RPMI8226 (cell line): ENCODE results near the gene CNTN6.

Experiments
- DNase-seq: peaks from one replicate; pipeline ENCODE4 v3.0.0-alpha.2; 2015

CNTN6 gene

DNA sequence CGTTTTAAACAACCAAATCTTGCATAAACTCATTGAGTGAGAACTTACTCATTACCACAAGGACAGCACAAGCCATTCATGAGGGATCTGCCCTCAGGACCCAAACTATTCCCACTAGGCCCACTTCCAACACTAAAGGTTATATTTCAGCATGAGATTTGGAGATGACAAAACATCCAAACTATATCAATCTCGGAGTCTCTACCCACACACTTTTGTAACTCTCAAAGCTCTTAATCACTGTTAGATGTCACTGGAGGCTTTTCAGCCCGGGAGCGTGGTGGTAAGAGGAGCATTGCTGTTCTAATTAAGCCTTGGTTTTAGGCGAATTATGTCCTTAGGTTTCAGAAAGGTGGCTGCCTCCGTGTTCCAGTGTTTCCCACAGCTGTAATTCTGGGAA, 86.3 kb downstream of the CNTN6 start:
- no peak for DNase-seq

- no peak for DNase-seq
Observed at GRCh38 chr3:1183320-1184048, 90.7 kb downstream of the CNTN6 start.

GRCh38 chr3:1190569-1190968, 97.7 kb downstream of the CNTN6 start:
- DNase-seq: no peak

- DNase-seq: no peak
Observed at GRCh38 chr3:1191026-1191425, 98.2 kb downstream of the CNTN6 start.

- DNase-seq: no peak
Observed at GRCh38 chr3:1195947-1196346, 103.1 kb downstream of the CNTN6 start.

- no peak for DNase-seq
Observed at GRCh38 chr3:1197051-1197450, 104.2 kb downstream of the CNTN6 start.

GRCh38 chr3:1200371-1200770, 107.5 kb downstream of the CNTN6 start:
- DNase-seq: no peak

GRCh38 chr3:1207904-1208303, 115.1 kb downstream of the CNTN6 start:
- no peak for DNase-seq

DNA sequence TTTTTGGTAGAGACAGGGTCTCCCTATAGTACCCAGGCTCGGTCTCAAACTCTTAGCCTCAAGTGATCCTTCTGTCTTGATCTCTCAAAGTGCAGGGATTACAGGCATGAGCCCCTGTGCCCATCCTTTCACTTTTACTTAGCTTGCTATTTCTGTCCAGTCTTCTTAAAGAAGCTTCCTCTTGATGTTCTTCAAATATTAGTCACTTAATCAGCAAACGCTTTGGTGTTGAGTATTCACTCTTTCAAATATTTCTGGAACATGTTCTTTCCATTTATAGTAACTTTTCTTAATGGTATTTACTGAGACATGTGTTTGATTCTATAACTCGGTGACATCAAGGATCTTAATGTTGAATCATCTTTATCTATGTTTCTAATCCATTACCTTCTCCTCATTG, 122.1 kb downstream of the CNTN6 start:
- no peak for DNase-seq

DNA sequence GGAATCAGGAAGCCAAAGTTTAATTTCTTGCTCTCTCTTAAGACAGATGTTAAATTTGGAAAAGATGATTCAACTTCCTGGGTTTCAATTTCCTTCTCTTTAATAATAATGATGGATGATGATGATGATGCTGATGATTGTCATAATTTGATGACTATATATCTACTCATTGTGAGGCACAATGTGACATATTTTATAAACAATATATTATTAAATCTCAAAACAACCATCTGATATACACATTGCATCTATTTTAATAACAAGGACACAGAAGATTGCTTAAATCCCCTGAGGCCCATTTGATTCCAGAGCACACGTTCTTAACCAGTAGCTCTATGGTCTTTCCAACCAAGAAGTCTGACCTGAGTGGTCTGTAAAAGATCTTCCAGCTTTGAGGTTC, 124.0 kb downstream of the CNTN6 start:
- no peak for DNase-seq

DNA sequence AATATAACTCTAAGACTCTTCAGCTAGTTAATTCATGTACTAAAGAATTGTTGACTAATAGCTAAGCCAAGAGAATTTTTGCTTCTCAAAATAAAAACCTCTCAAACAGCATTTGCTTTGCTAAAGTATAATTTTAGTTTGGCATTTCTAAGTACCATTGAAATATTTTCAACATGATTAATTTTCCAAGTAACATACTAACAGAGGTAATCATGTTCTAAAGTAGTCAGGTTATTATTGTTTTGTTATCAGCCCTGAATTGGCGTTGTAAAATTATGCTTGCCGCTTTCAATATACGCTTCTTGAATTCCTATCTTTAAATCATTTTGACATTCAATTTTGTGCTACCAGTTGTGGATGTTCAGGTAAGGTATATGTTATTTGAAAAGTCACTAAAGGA, 134.3 kb downstream of the CNTN6 start:
- no peak for DNase-seq

GRCh38 chr3:1228289-1228688, 135.5 kb downstream of the CNTN6 start:
- no peak for DNase-seq

DNA sequence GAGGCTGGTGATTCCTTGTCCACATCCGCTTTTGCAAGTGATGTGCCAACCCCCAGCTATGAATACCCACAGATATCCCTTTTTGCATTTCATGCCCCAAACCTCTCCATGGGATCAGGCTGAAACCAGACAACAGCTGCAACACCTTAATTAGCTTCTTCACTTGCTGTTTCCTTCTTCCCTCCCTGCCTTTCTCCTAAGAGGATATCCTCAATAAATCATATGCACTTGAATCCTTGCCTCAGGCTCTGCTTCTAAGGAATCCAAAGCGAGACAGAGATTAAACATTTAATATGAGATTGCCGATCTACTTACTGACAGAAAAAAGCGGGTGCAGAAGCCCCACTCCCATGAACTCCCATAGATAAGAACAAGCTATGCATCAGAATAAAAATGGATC, 138.1 kb downstream of the CNTN6 start:
- DNase-seq: no peak

- DNase-seq: no peak
Observed at GRCh38 chr3:1232276-1232675, 139.5 kb downstream of the CNTN6 start.

DNA sequence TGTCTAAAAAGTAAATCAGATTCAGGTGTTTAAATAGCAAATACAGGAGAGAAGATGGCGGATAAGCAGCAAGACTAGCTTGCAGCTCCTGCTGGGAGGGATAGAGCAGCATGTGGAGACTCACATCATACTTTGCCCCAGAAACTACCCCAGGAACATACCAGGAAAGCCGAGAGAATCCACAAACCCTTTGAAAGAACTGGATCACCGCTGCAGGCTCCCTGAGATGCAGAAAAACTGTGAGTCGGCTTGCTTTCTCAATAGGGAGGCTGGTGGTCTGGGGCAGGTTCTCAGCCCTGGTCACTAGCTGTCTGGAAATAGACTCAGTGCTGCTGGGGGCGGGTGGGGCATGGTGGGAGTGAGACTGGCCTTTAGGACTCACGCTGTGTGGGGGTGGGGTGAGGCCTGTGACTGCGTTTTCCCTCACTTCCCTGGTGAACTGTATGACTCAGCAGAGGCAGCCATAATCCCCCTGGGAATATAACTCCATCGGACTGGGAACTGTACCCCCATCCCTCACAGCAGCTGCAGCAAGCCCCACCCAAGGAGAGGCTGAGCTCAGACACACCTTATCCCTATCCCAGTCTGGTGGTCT, 142.8 kb downstream of the CNTN6 start:
- DNase-seq: no peak

GRCh38 chr3:1251282-1252060, 158.6 kb downstream of the CNTN6 start:
- no peak for DNase-seq

GRCh38 chr3:1252061-1252430, 159.2 kb downstream of the CNTN6 start:
- DNase-seq: no peak

GRCh38 chr3:1262246-1262645, 169.4 kb downstream of the CNTN6 start:
- no peak for DNase-seq

- no peak for DNase-seq
Observed at GRCh38 chr3:1263121-1263520, 170.3 kb downstream of the CNTN6 start.

GRCh38 chr3:1269808-1270207, 177.0 kb downstream of the CNTN6 start:
- no peak for DNase-seq

GRCh38 chr3:1272546-1273265, 179.9 kb downstream of the CNTN6 start:
- DNase-seq: no peak

DNA sequence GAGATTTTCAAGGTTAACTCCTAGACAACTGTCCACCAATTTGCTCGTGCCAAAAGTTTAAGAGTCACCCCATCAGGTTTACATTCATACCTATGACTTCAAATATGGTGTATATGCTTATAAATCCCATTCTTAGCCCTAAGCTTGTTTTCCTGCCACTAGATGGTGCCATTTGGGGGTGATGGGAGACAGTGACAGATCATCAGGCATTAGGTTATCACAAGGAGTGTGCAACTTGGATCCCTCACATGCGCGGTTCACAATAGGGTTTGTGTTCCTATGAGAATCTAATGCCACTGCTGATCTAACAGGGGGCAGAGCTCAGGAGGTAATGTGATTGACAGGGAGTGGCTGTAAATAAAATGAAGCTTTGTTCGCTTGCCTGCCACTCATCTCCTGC, 182.7 kb downstream of the CNTN6 start:
- DNase-seq: peak; percentile 58

DNA sequence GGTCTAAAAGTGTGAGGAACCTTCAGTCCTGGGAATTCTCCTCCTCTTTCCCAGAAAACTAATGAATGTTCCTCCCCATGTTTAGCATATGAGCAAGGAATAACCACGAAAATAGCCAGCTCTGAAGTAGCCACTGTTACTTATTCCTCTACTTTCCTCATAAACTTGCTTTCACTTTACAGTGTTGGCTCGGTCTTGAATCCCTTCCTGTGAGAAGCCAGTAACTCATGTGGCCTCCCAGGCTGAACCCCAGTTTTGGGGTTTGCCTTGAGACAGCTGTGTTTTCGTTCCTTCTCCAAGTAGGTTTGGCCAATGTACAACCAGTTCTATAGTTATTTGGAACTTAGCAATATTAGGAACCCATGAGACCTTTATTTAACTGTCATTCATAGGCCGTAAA, 195.0 kb downstream of the CNTN6 start:
- DNase-seq: no peak
